GM23338 (cell line): ENCODE data around the gene KCNH4. TPM values are rescaled to one million over a fixed set of nuclear protein-coding genes. Genes with fewer than 3 reads are reported as not detected.

Experiments
- ATAC-seq: fragments of 200-7000 bp; cut with Tn5 transposase; 3 replicates; pipeline ENCODE4 v1.9.1; 2020
- DNase-seq: peaks from one replicate; pipeline ENCODE4 v3.0.0-alpha.2; 2015; ENCODE audit warnings: low spot score
- H2AFZ ChIP-seq: fragments of 200-600 bp; sonication (generic); 2 replicates; pipeline ENCODE4 v1.8.0; 2016; ENCODE audit warnings: antibody characterized with exemption, mild to moderate bottlenecking, moderate library complexity
- H3F3A ChIP-seq: fragments of 200-600 bp; sonication (generic); replicated peaks from 2 replicates; pipeline ENCODE4 v1.8.0; 2017; ENCODE audit warnings: antibody characterized with exemption, mixed run types, low read depth
- H3K27ac ChIP-seq: fragments of 200-600 bp; sonication (generic); 2 replicates; pipeline ENCODE4 v1.6.1; 2016; ENCODE audit warnings: low read depth
- H3K27me3 ChIP-seq: fragments of 200-600 bp; sonication (generic); 2 replicates; pipeline ENCODE4 v1.8.0; 2016; ENCODE audit warnings: mild to moderate bottlenecking, mixed run types, moderate library complexity; ENCODE audit not compliant: insufficient read depth
- H3K36me3 ChIP-seq: fragments of 200-600 bp; sonication (generic); 2 replicates; pipeline ENCODE4 v1.8.0; 2016; ENCODE audit warnings: mild to moderate bottlenecking; ENCODE audit not compliant: insufficient read depth
- H3K4me1 ChIP-seq: fragments of 200-600 bp; sonication (generic); 2 replicates; pipeline ENCODE4 v1.8.0; 2016; ENCODE audit warnings: mild to moderate bottlenecking, moderate library complexity; ENCODE audit not compliant: insufficient read depth
- H3K4me2 ChIP-seq: fragments of 200-600 bp; sonication (generic); 2 replicates; pipeline ENCODE4 v1.7.1; 2017; ENCODE audit warnings: mixed run types
- H3K4me3 ChIP-seq: fragments of 200-600 bp; sonication (generic); 2 replicates; pipeline ENCODE4 v1.6.1; 2016; ENCODE audit warnings: mixed run types
- H3K79me2 ChIP-seq: fragments of 200-600 bp; sonication (generic); replicated peaks from 2 replicates; pipeline ENCODE4 v1.8.0; 2017; ENCODE audit warnings: mild to moderate bottlenecking; ENCODE audit not compliant: insufficient read depth
- H3K9me2 ChIP-seq: fragments of 200-600 bp; sonication (generic); 2 replicates; pipeline ENCODE4 v1.8.0; 2017; ENCODE audit not compliant: insufficient read depth
- H4K20me1 ChIP-seq: fragments of 200-600 bp; sonication (generic); replicated peaks from 2 replicates; pipeline ENCODE4 v1.8.0; 2017; ENCODE audit warnings: mild to moderate bottlenecking; ENCODE audit not compliant: insufficient read depth
- H3K27ac Mint-ChIP-seq: 2 replicates; pipeline ENCODE4 v1.8.0; 2020; ENCODE audit warnings: inconsistent platforms, mild to moderate bottlenecking, moderate library complexity, mixed read lengths
- H3K27me3 Mint-ChIP-seq: 3 replicates; pipeline ENCODE4 v1.8.0; 2022; ENCODE audit warnings: low read depth, mild to moderate bottlenecking, moderate library complexity, mixed read lengths, inconsistent platforms; ENCODE audit not compliant: insufficient read depth, poor library complexity
- H3K36me3 Mint-ChIP-seq: 3 replicates; pipeline ENCODE4 v1.8.0; 2021; ENCODE audit warnings: low read depth, mild to moderate bottlenecking, inconsistent platforms, moderate library complexity, mixed read lengths
- H3K4me1 Mint-ChIP-seq: 3 replicates; pipeline ENCODE4 v1.8.0; 2020; ENCODE audit warnings: mild to moderate bottlenecking, inconsistent platforms, mixed read lengths
- H3K4me3 Mint-ChIP-seq: 3 replicates; pipeline ENCODE4 v1.8.0; 2021; ENCODE audit warnings: moderate library complexity, mild to moderate bottlenecking, inconsistent platforms, mixed read lengths
- H3K9me3 Mint-ChIP-seq: 3 replicates; pipeline ENCODE4 v1.8.0; 2020; ENCODE audit warnings: moderate library complexity, mild to moderate bottlenecking, inconsistent platforms, mixed read lengths
- ETS1 ChIP-seq: IDR thresholded peaks from 2 replicates; pipeline ENCODE4 v1.6.1; 2016; ENCODE audit warnings: antibody characterized with exemption
- EZH2 ChIP-seq: fragments of 200-600 bp; sonication (generic); IDR thresholded peaks from one replicate; pipeline ENCODE4 v1.8.0; 2017; ENCODE audit warnings: antibody characterized with exemption, mild to moderate bottlenecking, low read depth; ENCODE audit not compliant: unreplicated experiment
- EZH2phosphoT487 ChIP-seq: fragments of 200-600 bp; sonication (generic); IDR thresholded peaks from one replicate; pipeline ENCODE4 v1.8.1; 2018; ENCODE audit warnings: antibody characterized with exemption; ENCODE audit not compliant: unreplicated experiment
- JUNB ChIP-seq: IDR thresholded peaks from one replicate; pipeline ENCODE4 v1.6.1; 2016; ENCODE audit warnings: antibody characterized with exemption; ENCODE audit not compliant: unreplicated experiment
- REST ChIP-seq: IDR thresholded peaks from one replicate; pipeline ENCODE4 v1.6.1; 2018; ENCODE audit warnings: antibody characterized with exemption; ENCODE audit not compliant: unreplicated experiment
- STAT1 ChIP-seq: IDR thresholded peaks from one replicate; pipeline ENCODE4 v1.6.1; 2016; ENCODE audit warnings: antibody characterized with exemption; ENCODE audit not compliant: unreplicated experiment
- ZNF114 ChIP-seq: fragments of 250-450 bp; sonication (Bioruptor Pico); IDR thresholded peaks from 2 replicates; pipeline ENCODE4 v1.5.0; 2020; ENCODE audit warnings: mild to moderate bottlenecking, moderate library complexity
- ZNF462 ChIP-seq: fragments of 250-450 bp; sonication (Bioruptor Pico); IDR thresholded peaks from 2 replicates; pipeline ENCODE4 v1.5.0; 2020; ENCODE audit warnings: mild to moderate bottlenecking, moderate library complexity
- polyA plus RNA-seq: library from polyadenylated mRNA; unstranded; fragments of >200 nt; fragmentation: Nextera tagmentation; extraction: Ambion mirVana; gene quantifications from 2 replicates; pipeline ENCODE4 v1.2.1, GENCODE V29; 2016
- total RNA-seq: library from RNA; depleted of rRNA; stranded (reverse); fragments of >200 nt; shearing (Covaris generic); gene quantifications from 2 replicates; pipeline ENCODE4 v1.2.3, GENCODE V29; 2014

Gene KCNH4
- total and polyA plus RNA-seq, 2 experiments from 2014 or later, result 0.08 to 0.49 TPM

- Histone ChIP-seq H3K79me2 (no peaks in the 10 kb centered on the region), H3K36me3 (no peaks in the 10 kb centered on the region), H4K20me1 (no peaks in the 10 kb centered on the region), H3F3A (0 out of 2 replicates have a peak, but pooled peaks cover 2% of the 10 kb centered on the region), H3K4me2 (no peak overlapping the region), H3K27ac (no peak overlapping the region), H3K27me3 (peaks cover 2% of the 10 kb centered on the region; the same call in 1 of the 2 replicates), H2AFZ (no peak overlapping the region), H3K4me3 (no peak overlapping the region), H3K9me2 (no peaks in the 10 kb centered on the region), H3K4me1 (peaks cover 5% of the 10 kb centered on the region)
- H3K4me3 Mint-ChIP-seq, result no peak overlapping the region
- DNase-seq (peak; percentile 22), ATAC-seq (no peak)
- H3K4me1 Mint-ChIP-seq, result peaks cover 15% of the 10 kb centered on the region
- no peaks in the 10 kb centered on the region for H3K36me3 Mint-ChIP-seq
- no peak for TF ChIP-seq EZH2phosphoT487
- TF ChIP-seq ETS1, result no peak
- TF ChIP-seq ZNF114, result no peak
- peaks cover 16% of the 10 kb centered on the region for H3K27me3 Mint-ChIP-seq
- no peak overlapping the region for H3K27ac Mint-ChIP-seq
- no peaks in the 10 kb centered on the region for H3K9me3 Mint-ChIP-seq
Observed at GRCh38 chr17:42191275-42191608, 10.3 kb upstream of the KCNH4 start.

GRCh38 chr17:42190491-42191274 is 9.7 kb upstream of the KCNH4 start:
- no peaks in the 10 kb centered on the region for H3K9me3 Mint-ChIP-seq
- DNase-seq, result no peak
- no peak overlapping the region for H3K27ac Mint-ChIP-seq
- Histone ChIP-seq H3K9me2 (no peaks in the 10 kb centered on the region), H3K4me3 (no peak overlapping the region), H3K79me2 (no peaks in the 10 kb centered on the region), H2AFZ (no peak overlapping the region), H3F3A (0 out of 2 replicates have a peak, but pooled peaks cover 2% of the 10 kb centered on the region), H3K27ac (no peak overlapping the region), H3K4me1 (peaks cover 8% of the 10 kb centered on the region), H4K20me1 (no peaks in the 10 kb centered on the region), H3K36me3 (no peaks in the 10 kb centered on the region), H3K27me3 (peaks cover 7% of the 10 kb centered on the region; the same call in 1 of the 2 replicates), H3K4me2 (no peak overlapping the region)
- peaks cover 19% of the 10 kb centered on the region for H3K4me1 Mint-ChIP-seq
- H3K36me3 Mint-ChIP-seq, result no peaks in the 10 kb centered on the region
- H3K4me3 Mint-ChIP-seq, result no peak overlapping the region
- peaks cover 16% of the 10 kb centered on the region for H3K27me3 Mint-ChIP-seq
- ATAC-seq, result no peak
- TF ChIP-seq REST, result no peak
- TF ChIP-seq EZH2phosphoT487, result no peak
- TF ChIP-seq ZNF114, result no peak
- TF ChIP-seq ZNF462, result no peak
- TF ChIP-seq STAT1, result no peak
- no peak for TF ChIP-seq JUNB
- TF ChIP-seq EZH2, result no peak
